Stimulated activated CD8-positive, alpha-beta memory T cell treated with anti-CD3 and anti-CD28 coated beads, Interleukin-15, amount 100 ng/mL, for 24 hours (primary cell): ENCODE results near the gene SNX32.
"Not testable (repeated sequence)": the region's sequence is repeated elsewhere in the genome, so short reads cannot be mapped to it uniquely, and the experiment has no call there.

ENCODE experiments used
- DNase-seq: peaks from one replicate; pipeline ENCODE4 v3.0.0-alpha.2; 2020; ENCODE audit warnings: low read depth

SNX32 gene

DNA sequence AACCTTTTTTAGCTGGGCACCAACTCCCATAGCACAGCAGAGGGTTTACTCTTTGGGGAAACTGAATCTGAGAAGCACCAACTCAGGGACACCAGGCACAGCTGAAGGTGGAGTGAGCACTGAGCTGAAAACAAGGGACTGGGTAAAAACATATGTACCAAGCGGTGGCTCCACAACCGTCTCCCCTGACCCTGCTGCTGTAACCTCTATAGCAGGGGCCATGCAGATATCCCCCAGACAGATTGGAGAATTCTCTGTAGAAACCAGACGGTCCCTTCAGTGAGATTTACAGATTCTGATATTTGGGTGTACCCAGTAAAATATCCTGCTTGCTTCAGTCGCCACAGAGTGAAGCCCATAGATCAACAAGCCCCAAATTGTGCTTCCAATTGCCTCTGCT lies 4.3 kb upstream of the SNX32 start:
- DNase-seq, result no peak

DNA sequence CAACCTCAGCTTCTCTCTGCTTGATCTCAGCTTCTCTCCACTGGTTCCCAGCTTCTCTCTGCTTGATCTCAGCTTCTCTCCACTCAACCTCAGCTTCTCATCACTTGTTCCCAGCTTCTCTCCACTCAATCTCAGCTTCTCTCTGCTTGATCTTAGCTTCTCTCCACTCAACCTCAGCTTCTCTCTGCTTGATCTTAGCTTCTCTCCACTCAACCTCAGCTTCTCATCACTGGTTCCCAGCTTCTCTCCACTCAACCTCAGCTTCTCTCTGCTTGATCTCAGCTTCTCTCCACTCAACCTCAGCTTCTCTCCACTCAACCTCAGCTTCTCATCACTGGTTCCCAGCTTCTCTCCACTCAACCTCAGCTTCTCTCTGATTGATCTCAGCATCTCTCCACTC lies 1.5 kb upstream of the SNX32 start:
- not testable (repeated sequence) for DNase-seq

DNA sequence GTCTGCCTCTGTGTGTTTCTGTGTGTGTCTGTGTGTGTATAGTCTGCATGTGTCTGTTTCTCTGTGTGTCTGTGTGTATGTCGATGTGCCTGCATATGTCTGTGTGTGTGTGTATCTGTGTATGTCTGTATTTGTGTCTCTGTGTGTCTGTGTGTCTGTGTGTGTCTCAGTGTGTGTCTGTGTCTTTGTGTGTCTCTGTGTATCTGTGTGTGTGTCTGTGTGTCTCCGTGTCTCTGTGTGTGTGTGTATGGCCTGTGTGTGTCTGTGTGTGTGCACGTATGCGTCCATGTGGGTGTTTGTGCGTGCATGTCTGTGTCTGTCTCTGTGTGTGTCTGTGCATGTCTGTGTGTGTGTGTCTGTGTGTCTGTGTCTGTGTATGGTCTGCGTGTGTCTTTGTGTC lies 439 bp downstream of the SNX32 start:
- DNase-seq, result no peak

DNA sequence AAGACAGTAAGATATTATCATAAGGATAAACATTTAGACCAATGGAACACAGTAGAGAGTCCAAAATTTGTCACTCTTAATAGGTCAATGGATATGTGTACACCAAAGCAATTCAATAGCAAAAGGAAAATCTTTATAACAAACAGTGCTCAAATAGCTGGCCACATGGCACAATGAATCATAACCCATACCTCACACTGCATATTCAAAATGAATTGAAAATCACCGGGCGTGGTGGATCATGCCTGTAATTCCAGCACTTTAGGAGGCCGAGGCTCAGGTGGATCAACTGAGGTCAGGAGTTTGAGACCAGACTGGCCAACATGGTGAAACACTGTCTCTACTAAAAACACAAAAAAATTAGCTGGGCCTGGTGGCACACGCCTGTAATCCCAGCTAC lies 8.4 kb downstream of the SNX32 start:
- DNase-seq, result no peak

DNA sequence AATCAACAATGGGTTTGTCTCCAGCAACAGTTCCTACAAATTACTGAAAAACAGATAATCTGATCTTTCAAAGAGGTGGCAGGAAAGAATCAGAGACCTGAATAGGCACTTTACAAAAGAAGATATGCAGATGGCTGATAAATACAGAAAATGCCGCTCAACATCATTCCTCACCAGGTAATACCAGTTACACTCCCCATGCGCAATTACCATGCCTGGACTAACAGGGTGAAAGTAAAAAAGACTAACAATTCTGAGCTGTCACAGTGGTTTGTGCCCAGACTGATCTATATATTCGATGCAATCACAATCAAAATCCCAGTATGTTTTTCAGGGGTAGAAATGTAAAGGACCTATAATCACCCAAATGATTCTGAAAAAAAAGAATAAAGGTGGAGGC lies 10.0 kb downstream of the SNX32 start:
- no peak for DNase-seq

DNA sequence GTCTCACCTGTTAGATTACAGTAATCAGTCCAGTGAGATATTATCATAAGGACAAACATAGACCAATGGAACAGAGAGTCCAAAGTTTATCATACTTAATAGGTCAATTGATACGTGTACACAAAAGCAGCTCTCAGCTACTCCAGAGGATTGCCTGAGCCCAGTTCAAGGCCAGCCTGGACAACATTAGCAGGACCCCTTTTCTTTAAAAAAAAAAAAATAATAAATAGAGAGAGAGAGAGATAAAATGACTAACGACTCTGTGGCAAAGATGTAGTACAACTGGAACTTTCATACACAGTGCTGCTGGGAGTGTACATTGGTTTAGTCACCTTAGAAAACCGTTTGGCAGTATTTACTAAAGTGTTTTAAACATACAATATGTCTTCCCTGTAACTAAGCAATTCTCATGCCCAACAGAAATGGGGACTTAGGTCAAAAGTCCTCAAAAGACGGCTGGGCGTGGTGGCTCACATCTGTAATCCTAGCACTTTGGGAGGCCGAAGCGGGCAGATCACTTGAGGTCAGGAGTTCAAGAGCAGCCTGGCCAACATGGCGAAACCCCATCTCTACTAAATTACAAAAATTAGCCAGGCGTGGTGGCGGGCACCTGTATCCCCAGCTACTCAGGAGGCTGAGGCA lies 10.6 kb downstream of the SNX32 start:
- DNase-seq, result no peak

DNA sequence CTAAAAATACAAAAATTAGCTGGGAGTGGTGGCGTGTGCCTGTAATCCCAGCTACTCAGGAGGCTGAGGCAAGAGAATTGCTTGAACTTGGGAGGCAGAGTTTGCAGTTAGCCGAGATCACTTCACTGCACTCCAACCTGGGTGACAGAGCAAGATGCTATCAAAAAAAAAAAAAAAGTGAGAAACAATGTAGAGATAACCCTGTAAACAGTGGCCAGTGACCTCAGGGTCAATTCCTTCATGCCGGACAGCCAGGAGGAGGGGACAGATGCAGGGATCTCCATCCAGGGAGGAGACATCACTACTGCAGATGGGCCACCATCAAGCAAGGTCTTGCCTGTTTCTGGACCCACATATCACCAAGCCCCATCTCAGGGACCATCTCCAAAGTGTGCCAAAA lies 14.0 kb downstream of the SNX32 start:
- DNase-seq, result no peak

DNA sequence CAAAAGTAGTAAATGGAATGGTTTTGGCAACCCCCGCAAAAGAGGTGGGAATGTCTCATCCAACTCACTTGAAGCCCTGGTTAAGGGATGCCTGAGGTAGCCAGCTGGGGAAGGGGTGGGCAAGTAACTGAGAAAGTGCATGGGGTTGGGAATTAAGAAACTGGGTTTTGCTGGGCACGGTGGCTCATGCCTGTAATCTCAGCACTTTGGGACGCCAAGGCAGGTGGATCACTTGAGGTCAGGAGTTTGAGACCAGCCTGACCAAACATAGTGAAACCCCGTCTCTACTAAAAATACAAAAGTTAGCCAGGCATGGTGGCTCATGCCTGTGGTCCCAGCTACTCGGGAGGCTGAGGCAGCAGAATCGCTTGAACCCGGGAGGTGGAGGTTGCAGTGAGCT lies 14.9 kb downstream of the SNX32 start:
- not testable (repeated sequence) for DNase-seq

DNA sequence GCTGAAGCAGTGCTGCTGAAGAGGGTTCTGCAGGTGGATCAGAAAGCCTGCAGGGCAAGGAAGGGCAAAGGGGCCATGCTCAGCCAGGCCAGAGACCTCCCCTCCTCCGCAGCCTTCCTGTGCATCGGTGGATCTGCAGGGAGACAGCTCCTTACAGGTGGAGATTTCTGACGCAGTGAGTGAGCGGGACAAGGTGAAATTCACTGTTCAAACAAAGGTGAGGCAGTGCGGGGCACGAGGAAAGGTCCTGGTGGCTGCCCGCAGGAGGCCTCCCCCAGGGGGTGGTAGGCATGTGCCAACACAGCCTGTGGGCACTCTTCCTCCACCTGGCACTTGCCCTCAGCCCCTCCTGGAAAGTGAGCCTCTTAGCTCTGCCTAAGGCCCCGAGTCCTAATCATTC lies 15.6 kb downstream of the SNX32 start:
- no peak for DNase-seq

DNA sequence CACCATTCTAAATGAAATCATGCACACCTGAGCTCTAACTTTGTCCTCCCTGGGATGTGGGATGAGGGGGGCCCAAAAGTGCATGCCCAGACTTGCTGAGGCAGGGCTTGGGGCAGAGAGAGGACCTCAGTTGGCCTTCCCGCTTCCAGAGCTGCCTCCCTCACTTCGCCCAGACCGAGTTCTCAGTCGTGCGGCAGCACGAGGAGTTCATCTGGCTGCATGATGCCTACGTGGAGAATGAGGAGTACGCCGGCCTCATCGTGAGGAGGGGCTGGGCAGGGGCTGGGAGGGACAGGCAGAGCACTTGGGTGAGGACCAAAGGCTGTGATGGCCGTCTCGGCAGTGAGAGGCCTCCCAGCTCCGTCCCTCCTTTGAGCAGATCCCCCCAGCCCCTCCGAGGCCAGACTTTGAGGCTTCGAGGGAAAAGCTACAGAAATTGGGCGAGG lies 16.0 kb downstream of the SNX32 start:
- DNase-seq, result no peak

DNA sequence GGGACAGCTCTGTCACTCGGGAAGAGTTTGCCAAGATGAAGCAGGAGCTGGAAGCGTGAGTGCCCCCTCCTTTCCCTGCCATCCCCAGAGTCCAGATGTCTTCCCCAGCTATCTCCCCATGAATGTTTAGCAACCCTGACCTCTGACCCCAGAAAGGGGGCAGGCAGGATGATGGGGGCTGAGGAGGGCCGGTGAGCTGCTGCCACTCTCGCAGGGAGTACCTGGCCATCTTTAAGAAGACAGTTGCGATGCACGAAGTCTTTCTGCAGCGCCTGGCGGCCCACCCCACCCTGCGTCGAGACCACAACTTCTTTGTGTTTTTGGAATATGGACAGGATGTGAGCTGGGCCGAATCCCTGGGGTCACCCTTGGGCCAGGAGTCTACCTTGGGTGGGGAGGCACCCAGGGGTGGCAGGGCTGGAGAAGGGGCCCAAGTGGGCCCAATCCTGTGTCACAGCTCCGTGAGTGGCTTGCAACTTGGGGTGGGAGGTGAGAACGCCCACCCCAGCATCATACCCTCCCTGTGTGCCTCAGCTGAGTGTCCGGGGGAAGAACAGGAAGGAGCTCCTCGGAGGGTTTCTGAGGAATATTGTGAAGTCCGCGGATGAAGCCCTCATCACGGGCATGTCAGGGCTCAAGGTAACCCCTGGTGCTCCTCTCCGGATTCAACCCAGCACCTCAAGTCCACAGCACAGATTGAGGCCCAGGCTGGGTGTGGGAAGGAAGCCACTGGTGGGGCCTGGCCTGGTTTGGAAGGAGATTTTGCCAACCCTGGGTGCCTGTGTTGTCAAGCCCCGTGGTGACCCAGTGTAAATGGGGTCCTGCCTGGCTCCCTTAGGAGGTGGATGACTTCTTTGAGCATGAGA lies 16.7 kb downstream of the SNX32 start:
- no peak for DNase-seq

DNA sequence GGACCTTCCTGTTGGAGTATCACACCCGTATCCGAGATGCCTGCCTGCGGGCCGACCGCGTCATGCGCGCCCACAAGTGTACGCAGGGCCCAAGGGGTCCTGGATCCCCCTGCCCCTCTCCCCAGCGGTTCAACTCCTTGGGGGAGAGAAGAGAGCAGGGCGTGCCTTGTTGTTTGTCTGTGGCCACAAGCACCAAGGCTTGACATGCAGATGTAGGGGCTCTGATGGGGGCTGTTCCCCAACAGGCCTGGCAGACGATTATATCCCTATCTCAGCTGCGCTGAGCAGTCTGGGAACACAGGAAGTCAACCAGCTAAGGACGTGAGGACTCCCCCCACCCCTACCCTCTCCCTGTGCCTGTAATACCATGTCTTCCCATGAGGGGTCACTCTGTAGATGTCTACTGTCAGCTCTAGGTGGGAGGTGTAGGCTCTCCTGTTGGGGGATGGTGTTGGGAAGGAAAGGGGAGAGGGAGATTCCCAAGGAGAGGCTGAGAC lies 17.4 kb downstream of the SNX32 start:
- DNase-seq, result no peak

DNA sequence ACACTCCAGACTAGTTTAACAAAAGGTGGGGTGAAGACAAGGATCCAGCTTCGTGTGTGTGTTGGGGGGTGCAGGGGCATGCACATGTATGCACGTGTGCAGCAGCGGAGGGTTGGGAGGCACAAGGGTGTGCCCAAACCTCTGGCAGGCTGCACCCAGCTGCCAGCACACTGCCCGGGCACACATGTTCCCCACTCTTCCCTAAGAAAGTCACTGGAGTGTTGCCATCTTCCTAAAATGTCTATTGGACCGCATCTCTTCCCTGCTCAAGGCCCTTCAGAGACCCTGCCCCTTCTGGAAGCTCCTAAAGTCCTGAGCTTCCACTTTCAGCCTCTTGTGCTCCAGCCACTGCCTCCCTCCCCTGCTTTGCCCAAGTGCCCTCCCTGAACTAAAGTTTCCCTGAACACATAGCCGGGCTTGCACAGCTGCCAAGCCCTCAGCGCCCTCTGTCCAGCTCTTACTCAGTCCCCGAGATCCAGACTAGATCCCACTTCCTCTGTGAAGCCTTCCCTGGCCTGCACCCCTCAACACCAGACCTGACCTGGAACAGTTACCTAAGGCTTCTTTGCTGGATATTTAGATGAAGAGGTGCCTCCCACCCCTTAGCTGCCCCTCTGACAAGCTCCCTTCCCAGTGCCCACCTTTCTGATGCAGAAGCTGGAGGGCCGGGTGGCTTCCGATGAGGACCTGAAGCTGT lies 18.2 kb downstream of the SNX32 start:
- no peak for DNase-seq

DNA sequence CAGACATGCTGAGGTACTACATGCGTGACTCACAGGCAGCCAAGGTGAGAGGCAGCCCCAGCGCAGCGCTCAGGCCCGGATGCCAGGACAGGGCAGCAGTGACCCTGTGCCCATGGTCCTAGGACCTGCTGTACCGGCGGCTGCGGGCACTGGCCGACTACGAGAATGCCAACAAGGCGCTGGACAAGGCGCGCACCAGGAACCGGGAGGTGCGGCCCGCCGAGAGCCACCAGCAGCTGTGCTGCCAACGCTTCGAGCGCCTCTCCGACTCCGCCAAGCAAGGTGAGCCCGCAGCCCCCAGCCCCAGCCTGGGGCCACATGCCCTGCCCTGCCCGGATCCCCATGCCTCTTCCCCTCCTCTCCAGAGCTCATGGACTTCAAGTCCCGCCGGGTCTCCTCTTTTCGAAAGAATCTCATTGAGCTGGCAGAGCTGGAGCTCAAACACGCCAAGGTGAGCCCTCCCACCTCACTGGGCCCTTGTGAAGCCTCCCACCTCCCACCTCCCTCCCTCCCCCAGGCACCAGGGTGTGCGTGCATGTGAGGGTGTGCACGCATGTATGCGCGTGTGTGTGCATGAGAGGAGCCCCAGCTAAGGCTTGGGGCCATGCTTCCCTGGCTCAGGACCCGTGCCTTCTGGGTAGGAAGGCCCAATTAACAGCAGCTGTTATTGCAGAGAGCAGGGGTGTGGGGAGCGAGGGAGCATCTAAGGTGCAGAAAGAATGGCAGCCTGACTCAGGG lies 18.9 kb downstream of the SNX32 start:
- DNase-seq, result no peak

DNA sequence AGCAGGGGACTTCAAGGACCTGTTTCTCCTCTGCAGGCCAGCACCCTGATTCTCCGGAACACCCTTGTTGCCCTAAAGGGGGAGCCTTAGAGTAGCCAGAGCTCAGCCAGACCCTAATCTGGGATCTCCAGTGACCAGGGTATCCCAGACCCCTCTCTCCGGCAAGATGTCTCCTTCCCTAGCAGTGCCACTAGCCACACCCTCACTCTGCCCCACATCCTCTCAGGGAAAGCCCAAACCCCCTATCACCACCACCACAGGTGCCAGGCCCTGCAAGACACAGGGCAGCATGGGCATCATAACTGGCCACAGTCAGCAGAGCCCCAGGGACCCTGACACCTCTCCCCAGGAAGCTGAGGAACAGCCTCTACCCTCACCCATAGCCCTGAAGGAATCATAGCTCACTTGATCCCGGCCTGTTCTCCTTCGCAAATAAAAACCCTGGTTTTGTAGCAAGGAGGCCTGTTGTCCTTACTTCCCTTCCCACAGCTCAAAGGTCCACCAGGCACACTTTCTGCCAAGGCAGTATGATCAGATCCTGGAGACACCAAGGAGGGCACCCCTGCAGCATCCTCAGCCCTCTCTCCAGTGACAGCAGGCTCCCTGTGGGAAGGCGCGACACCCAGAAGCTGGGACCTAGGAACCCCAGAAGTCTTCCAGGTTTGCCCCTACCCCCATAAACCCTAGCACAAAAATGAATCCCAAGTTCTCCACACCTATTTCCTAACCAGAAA lies 19.6 kb downstream of the SNX32 start:
- DNase-seq, result no peak

DNA sequence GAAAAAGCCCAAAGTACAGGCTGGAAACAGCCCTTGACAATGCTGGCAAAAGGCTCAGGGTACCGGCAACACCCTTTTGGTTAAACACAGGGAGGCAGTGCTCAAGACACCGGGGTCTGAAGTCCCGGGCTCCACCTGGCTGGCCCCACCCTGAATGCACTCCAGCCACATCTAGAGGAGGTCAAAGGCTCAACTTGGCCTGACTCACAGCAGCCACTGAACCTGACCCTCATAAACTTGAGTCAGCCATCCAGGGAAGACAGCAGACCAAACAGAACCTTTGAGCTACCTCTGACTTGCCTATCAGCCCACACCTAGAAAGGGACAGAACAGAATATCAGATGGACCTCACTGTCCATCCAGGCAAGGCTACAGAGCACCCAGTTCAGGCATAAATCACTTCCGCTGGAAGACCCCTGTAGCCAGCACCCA lies 20.4 kb downstream of the SNX32 start:
- DNase-seq, result no peak

DNA sequence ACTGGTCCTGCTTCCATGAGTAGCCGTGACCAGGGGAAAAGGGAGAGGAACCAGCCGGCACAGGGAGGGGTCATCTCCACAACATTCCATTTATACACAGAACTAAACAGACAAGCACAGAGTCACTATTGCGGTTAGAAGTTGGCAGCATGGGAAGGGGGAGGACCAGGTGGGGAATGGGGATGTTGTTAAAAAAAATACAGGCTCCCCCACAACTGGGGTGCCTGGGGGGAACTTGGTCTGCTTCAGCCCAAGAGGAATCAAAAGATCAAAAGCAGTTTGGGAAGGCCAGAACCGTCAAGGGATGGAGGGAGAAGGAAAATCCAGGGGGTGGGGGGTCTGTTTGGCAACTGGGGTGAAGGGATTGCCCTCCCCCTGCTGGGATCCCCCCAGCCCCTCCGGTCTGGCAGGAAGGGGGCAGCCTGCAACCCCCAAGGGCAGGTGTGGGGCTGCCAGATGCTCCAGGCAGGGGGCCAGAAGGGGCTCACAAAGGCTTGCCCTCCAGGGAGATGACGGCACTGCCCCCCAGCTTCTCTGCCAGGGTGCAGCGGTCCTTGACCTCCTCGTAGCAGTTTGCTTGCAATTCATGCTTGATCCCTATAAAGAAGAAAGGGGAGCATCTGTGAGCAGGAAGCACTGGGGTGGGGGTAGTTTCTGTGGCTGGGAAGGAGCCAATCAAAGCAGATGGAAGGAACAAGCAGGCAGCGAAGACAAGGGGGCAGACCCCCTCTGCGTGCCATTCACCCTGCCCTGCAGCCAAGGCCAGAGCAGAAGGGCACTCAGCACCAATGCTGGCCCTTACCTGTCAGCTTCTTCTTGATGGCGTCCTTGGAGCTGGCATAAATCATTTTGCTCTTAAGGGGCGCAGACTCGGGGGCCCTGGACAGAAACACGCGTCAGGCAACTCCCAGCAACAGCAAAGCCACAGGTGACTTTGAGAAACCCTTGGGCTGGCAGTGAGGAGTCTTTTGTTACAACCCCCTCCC lies 21.4 kb downstream of the SNX32 start:
- no peak for DNase-seq

DNA sequence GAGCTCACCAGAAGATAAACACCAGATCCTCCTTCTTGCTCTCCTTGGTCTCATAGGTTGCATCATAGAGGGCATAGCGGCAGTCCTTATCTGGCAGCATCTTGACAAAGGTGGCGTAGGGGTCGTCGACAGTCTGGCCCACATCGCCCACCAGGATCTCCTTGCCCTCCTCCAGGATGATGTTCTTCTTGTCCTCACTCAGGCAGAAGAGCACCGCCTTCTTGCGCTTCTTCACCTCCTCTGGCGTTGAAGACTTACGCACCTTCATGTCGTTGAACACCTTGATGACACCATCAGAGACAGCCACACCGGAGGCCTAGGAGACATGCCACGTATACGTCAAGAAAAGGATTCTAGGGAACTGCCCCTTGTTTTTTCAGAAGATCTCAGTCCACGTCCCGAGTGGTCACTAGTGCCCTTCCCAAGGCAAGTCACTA lies 22.2 kb downstream of the SNX32 start:
- no peak for DNase-seq

DNA sequence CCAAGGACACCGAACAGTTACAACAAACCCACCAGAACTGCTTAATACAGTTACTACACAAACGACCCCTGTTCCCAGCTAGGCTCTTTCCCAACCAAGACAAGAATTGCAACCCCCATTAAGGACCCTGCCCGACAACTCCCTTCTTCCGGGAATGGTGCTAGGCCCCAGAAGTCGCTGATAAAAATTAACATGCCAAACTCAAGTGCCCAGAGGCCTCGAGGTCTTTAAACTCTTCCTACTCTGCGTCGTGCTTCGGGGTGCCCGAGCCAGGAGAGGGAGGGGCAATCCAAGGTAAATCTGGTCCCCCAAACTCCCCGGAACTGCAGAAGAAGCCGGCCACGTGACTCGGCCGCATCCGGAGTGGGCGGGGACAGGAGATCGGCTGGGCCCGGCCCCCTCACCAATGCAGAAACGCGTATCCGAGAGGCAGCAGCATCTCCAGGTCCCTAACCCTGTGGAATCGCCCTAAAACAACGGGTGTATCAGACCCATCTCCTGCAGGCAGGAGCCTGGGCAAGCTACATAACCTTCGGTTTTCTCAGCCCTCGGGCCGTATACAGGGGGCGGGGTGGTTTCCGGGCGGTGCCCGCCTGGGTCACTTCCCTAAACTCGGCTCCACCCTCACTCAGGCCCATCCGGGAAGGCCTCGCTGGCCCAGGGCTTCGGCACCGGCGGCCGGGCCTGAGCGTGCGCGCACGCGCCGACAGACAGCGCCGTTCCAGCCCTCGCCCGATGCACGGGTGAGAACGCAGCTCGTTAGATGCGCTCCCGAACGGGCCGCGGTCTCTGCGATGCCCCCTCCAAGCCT lies 23.1 kb downstream of the SNX32 start:
- peak; percentile 55 for DNase-seq
